Caco-2 (cell line): ENCODE measurements around the gene NUDT1. TPM values are rescaled to one million over a fixed set of nuclear protein-coding genes. Genes with fewer than 3 reads are reported as not detected.

Source experiments
- BruUV-seq: library from RNA; stranded (reverse); fragments of 400-500 nt; replicated peaks from 2 replicates; lab custom pipeline; 2021; lab: Mats Ljungman, UMichigan
- CTCF ChIA-PET: fragments of 300-600 bp; sonication (Branson Sonifier 250); formaldehyde crosslinking; loops from one replicate; lab custom pipeline; 2022; ENCODE audit warnings: antibody characterized with exemption; lab: Charles Lee
- POLR2A ChIA-PET: fragments of 300-600 bp; sonication (Branson Sonifier 250); formaldehyde crosslinking; loops from one replicate; lab custom pipeline; 2022; ENCODE audit warnings: antibody characterized with exemption; lab: Charles Lee
- DNase-seq, 2 experiments: peaks; one replicate each; pipeline versions ENCODE4 v3.0.0 to v3.0.0-alpha.2; 2020 to 2022
- H3K27me3 ChIP-seq: replicated peaks from 2 replicates; pipeline ENCODE4 v1.6.0; 2011; ENCODE audit warnings: low read length; ENCODE audit not compliant: control insufficient read depth, insufficient read depth
- H3K36me3 ChIP-seq: 2 replicates; pipeline ENCODE4 v1.5.1; 2011; ENCODE audit warnings: low read length; ENCODE audit not compliant: control insufficient read depth, insufficient read depth
- H3K4me1 ChIP-seq: fragments of 250-450 bp; sonication (Bioruptor Pico); 2 replicates; pipeline ENCODE4 v1.5.1; 2020; ENCODE audit warnings: mild to moderate bottlenecking
- H3K4me3 ChIP-seq: 2 replicates; pipeline ENCODE4 v1.5.1; 2011; ENCODE audit warnings: low read depth, mild to moderate bottlenecking, control low read depth, low read length
- H3K9me3 ChIP-seq: fragments of 250-450 bp; sonication (Bioruptor Pico); 2 replicates; pipeline ENCODE4 v1.5.1; 2020; ENCODE audit warnings: mild to moderate bottlenecking, moderate library complexity
- H3K27ac Mint-ChIP-seq: one replicate; pipeline ENCODE4 v1.8.0; 2022; ENCODE audit warnings: mixed read lengths; ENCODE audit not compliant: unreplicated experiment
- H3K27me3 Mint-ChIP-seq: one replicate; pipeline ENCODE4 v1.8.0; 2022; ENCODE audit warnings: mixed read lengths; ENCODE audit not compliant: insufficient read depth, unreplicated experiment
- H3K36me3 Mint-ChIP-seq: one replicate; pipeline ENCODE4 v1.8.0; 2022; ENCODE audit warnings: mild to moderate bottlenecking, mixed read lengths; ENCODE audit not compliant: insufficient read depth, unreplicated experiment
- H3K4me1 Mint-ChIP-seq: one replicate; pipeline ENCODE4 v1.8.0; 2022; ENCODE audit warnings: low read depth, mixed read lengths; ENCODE audit not compliant: unreplicated experiment
- H3K4me3 Mint-ChIP-seq: one replicate; pipeline ENCODE4 v1.8.0; 2022; ENCODE audit warnings: mild to moderate bottlenecking, moderate library complexity, mixed read lengths; ENCODE audit not compliant: unreplicated experiment
- H3K9me3 Mint-ChIP-seq: one replicate; pipeline ENCODE4 v1.8.0; 2022; ENCODE audit warnings: mixed read lengths; ENCODE audit not compliant: unreplicated experiment
- CTCF ChIP-seq, 2 experiments: fragments of 200-600 bp in 1 of 2; IDR thresholded peaks; 1 replicate in 1 of 2; 2 replicates in 1 of 2; pipeline versions ENCODE4 v1.5.1 to v1.8.0; 2011 to 2022; ENCODE audit warnings: antibody characterized with exemption in 1 of 2, control low read depth in 1 of 2, inconsistent platforms in 1 of 2, low read depth in 1 of 2, low read length in 1 of 2, mild to moderate bottlenecking in 1 of 2, moderate library complexity in 1 of 2; ENCODE audit not compliant: insufficient read depth in 1 of 2, severe bottlenecking in 1 of 2, unreplicated experiment in 1 of 2
- intact Hi-C: fragments of 100-400 bp; cut with micrococcal nuclease; formaldehyde crosslinking; loops from one replicate; pipeline ENCODE4 v1.10.0; 2022; ENCODE audit not compliant: unreplicated experiment
- total RNA-seq: library from RNA; stranded (reverse); gene quantifications from 2 replicates; pipeline ENCODE4 v1.2.3, GENCODE V29; 2022

The NUDT1 gene
- total RNA-seq, 1 experiment from 2014 or later: 42.8 TPM

GRCh38 chr7:2251841-2252771 lies 10.1 kb downstream of the NUDT1 start:
- no peak overlapping the region for H3K27ac Mint-ChIP-seq
- no peak for TF ChIP-seq CTCF (IDR thresholded peaks at IDR 0.05; ENCODE audit: insufficient read depth in 1 of 2, low read depth in 1 of 2, low read length in 1 of 2, severe bottlenecking in 1 of 2, unreplicated experiment in 1 of 2)
- Histone ChIP-seq H3K36me3 (no peaks in the 10 kb centered on the region; the same call in 1 of the 2 replicates), H3K4me1 (no peaks in the 10 kb centered on the region), H3K9me3 (no peaks in the 10 kb centered on the region), H3K27me3 (no peaks in the 10 kb centered on the region), H3K4me3 (no peak overlapping the region)
- no peak overlapping the region for H3K4me3 Mint-ChIP-seq
- H3K27me3 Mint-ChIP-seq: no peaks in the 10 kb centered on the region
- peaks cover 30% of the 10 kb centered on the region for H3K36me3 Mint-ChIP-seq
- POLR2A ChIA-PET: no interaction called here
- H3K4me1 Mint-ChIP-seq: no peaks in the 10 kb centered on the region
- intact Hi-C loops: no loop called here
- DNase-seq: no peak
- no peaks in the 10 kb centered on the region for H3K9me3 Mint-ChIP-seq
- BruUV-seq: no TSS peak
- CTCF ChIA-PET: no interaction called here

- intact Hi-C loops: no loop called here
- TF ChIP-seq CTCF (IDR thresholded peaks at IDR 0.05; ENCODE audit: insufficient read depth in 1 of 2, low read depth in 1 of 2, low read length in 1 of 2, severe bottlenecking in 1 of 2, unreplicated experiment in 1 of 2): no peak
- H3K4me1 Mint-ChIP-seq: no peaks in the 10 kb centered on the region
- no peak overlapping the region for H3K4me3 ChIP-seq
- no peaks in the 10 kb centered on the region for H3K4me1 ChIP-seq
- H3K9me3 Mint-ChIP-seq: no peaks in the 10 kb centered on the region
- H3K9me3 ChIP-seq: no peaks in the 10 kb centered on the region
- no peak overlapping the region for H3K4me3 Mint-ChIP-seq
- H3K27me3 Mint-ChIP-seq: no peaks in the 10 kb centered on the region
- no peaks in the 10 kb centered on the region; the same call in 1 of the 2 replicates for H3K36me3 ChIP-seq
- DNase-seq: no peak
- no TSS peak for BruUV-seq
- ChIA-PET CTCF (no interaction called here), POLR2A (no interaction called here)
- H3K36me3 Mint-ChIP-seq: peaks cover 39% of the 10 kb centered on the region
- no peak overlapping the region for H3K27ac Mint-ChIP-seq
- no peaks in the 10 kb centered on the region for H3K27me3 ChIP-seq
Observed at GRCh38 chr7:2253021-2253420, 11.0 kb downstream of the NUDT1 start.

- H3K4me1 ChIP-seq: no peaks in the 10 kb centered on the region
- no peaks in the 10 kb centered on the region for H3K27me3 ChIP-seq
- ChIA-PET CTCF (no interaction called here), POLR2A (interaction anchor here (0.7 kb wide), 1 partner anchor 11 kb away, joined by 3 read pairs; the partner anchor contains the start of genes MRM2 and NUDT1)
- no peak overlapping the region for H3K27ac Mint-ChIP-seq
- no peaks in the 10 kb centered on the region for H3K9me3 Mint-ChIP-seq
- no peaks in the 10 kb centered on the region for H3K9me3 ChIP-seq
- no peak overlapping the region for H3K4me3 ChIP-seq
- intact Hi-C loops: no loop called here
- no peaks in the 10 kb centered on the region; the same call in 1 of the 2 replicates for H3K36me3 ChIP-seq
- TF ChIP-seq CTCF (IDR thresholded peaks at IDR 0.05; ENCODE audit: insufficient read depth in 1 of 2, low read depth in 1 of 2, low read length in 1 of 2, severe bottlenecking in 1 of 2, unreplicated experiment in 1 of 2): no peak
- no peak overlapping the region for H3K4me3 Mint-ChIP-seq
- H3K27me3 Mint-ChIP-seq: no peaks in the 10 kb centered on the region
- no peaks in the 10 kb centered on the region for H3K4me1 Mint-ChIP-seq
- H3K36me3 Mint-ChIP-seq: peaks cover 42% of the 10 kb centered on the region
- no peak for DNase-seq
- no TSS peak for BruUV-seq
Observed at GRCh38 chr7:2253525-2254244, 11.7 kb downstream of the NUDT1 start.
